Stimulated activated CD4-positive, alpha-beta T cell treated with anti-CD3 and anti-CD28 coated beads, Interleukin-2, amount 100 ng/mL, for 4 hours (primary cell): Measurements from ENCODE around the gene TMEM119.
"Not testable (repeated sequence)": the region's sequence is repeated elsewhere in the genome, so short reads cannot be mapped to it uniquely, and the experiment has no call there.

Experiments
- DNase-seq: peaks from one replicate; pipeline ENCODE4 v3.0.0-alpha.2; 2020; ENCODE audit warnings: low read depth

Gene TMEM119

GRCh38 chr12:108599948-108600701 is 2.2 kb upstream of the TMEM119 start:
- no peak for DNase-seq

DNA sequence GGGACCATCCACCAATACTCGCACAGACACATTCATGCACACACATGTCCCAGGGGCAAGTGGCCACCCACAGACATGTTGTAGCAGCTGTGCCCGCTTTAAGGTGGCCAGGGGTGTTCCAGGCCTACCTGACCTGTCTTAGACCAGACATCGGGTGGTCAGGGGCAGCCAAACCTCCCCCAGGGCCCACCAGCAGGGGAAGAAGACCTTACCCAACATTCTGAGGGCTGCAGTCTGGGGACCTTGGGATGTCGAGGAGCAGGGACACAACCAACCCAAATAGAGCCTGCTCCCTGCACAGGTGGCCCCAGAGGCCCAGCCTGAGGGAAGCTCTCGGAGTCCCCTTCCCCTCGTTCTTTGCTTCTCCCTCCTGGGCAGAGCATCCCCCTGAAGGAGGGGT is 1.7 kb upstream of the TMEM119 start:
- DNase-seq, result no peak

DNA sequence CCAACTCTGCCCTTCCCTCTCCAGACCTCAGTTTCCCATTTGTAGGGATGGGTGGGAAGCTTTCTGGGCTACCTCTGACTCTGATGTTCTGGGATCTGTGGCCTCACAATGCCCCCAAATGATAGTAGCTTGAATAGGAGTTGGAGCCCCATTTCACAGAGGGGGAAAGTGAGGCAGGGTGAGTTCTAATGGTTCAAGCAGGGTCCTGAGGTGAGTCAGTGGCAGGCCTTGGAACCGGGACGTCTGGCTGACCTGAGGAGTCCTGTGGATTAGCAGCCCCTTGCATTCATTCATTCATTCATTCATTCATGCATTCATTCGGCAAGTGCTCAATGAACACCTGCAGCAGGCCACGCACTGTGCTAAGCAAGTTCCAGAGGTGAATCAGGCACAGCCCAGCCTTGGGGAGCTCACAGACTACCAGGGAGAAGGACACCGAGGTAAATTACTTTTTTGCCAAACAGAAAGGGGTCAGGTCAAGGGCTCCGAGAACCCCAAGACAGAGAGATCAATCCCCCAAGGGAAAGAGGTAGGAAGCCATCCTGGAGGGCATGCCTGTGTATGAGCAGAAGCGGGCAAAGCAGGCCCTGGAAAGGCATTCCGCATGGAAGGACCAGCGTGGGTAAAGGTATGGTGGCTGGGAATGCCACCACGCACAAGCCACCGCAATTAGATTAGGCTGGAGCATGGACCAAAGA is 818 bp upstream of the TMEM119 start:
- DNase-seq, result no peak

DNA sequence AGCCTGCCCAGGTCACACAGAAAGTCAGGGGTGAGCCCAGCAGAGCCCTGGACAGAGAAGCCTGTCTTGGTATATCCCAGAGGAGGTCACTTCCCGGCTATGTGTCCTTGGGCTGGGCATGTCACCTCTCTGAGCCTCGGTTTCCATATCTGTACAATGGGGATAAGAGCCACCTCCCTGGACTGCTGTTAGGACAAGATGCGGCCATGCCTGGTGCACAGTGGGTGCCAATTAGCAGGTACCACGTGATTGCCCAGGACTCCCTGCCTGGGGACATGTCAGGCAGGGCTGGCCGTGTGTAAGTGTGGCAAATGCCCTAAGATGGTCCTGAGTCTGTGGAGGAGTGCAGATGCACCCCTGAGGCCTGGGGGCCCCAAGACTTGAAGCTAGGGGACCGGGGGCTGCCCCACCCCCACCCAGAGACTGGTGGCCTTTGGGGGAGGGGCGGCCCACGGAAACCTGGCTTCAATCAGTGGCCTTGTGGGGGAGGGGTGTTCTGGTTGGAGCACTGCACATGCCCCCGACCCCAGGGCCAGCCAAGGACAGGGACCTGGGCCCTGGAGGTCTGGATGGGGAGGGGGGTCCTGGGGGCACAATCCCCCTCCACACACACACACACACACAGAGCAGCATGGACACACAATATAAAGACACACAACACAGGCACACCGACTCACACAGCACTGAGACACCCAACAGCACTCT is 878 bp downstream of the TMEM119 start:
- DNase-seq, result no peak

- DNase-seq, result no peak
Measured at GRCh38 chr12:108595711-108596647, 1.9 kb downstream of the TMEM119 start.

GRCh38 chr12:108594960-108595710 is 2.7 kb downstream of the TMEM119 start:
- no peak for DNase-seq

- no peak for DNase-seq
Measured at GRCh38 chr12:108594323-108594903, 3.5 kb downstream of the TMEM119 start.

DNA sequence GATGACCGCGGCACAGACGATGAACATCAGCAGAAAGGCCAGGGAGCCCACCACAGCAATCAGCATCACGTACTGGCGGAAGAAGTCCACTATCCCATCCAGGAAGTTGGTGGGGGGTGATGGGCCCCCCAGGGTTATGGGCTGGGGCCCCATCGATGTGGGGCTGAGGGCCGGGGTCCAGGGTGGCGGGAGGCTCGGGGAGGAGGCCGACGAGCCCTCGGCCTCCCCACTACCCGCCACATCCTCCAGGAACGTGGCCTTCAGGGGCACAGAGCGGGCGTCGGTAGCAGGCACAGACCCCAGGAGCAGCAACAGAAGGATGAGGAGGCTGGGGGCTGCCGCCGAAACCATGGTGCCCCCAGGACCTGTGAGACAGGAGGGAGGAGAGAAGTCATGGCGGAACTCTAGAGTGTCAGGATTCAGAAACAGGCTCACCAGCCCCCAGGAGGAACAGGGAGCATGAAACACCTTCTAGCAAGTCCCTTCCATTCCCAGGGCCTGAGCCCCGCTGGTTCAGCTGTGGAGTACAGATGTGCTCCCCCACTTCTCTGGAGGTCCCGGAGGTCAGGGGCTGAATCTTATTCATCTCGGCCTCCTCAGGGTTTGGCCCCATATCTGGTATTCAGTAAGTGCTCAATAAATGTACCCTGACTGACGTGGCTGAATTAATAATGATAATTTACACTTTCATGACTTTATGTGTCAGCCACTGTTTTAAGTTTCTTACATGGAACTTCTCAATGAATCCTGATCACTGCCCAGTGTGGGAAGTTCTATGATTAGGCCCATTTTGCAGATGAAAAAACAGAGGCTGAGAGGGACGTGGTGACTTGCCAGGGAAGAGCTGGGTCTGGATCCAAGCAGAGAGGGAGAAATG is 5.6 kb downstream of the TMEM119 start:
- no peak for DNase-seq

DNA sequence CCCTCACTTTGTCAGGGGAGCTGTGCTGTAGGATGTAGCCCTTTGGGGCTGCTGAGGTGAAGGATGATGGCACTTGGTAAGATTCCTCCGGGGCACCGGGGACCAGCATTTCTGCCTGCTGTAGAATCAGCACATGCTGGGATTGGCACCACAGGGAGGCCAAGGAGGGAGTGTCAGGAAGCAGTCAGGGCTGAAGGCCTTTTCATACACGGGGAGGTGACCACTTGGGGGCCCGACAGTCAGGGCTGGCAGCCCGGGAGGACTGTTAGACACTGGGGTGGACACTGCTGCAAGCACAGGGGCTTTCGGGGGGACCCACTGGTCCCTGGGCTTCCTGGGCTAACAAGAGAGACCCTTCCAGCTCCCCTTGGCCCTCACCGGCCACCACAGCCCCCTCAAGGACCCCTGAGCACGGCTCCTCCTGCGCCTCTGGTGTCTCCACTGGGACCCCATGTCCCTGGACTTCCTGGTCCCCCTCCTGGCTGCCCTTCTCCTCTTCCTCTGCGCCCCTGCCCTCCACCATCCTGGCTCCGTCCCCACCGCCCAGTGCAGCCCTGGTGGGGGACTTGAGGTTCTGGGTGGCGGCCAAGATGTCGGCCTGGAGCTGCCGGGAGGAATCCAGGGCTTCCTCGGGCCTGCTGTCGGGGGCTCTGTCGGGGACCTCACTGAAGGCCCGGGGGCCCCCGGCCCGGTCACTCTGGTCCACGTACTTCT is 6.5 kb downstream of the TMEM119 start:
- DNase-seq, result no peak

- DNase-seq, result not testable (repeated sequence)
Measured at GRCh38 chr12:108590463-108590862, 7.4 kb downstream of the TMEM119 start.

DNA sequence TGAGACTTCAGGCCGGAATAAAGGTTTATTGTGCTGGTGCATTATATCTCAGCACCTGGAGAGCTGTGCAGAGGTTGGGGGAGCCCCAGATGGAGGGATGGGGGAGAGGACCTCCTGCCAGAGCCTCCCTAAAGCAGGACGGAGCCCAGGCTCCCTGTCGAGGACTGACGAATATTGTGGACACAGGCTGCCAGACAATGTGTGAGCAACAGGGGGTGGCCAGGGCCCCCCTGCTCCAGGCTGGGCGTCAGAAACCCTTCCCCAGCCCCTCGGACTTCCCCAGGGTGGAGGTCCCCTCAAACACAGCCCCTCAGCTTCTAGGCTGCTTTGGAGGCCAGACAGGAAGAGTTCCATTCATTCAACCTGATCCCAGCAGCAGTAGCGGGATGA is 8.0 kb downstream of the TMEM119 start:
- DNase-seq, result no peak

- no peak for DNase-seq
Measured at GRCh38 chr12:108589028-108589839, 8.7 kb downstream of the TMEM119 start.

DNA sequence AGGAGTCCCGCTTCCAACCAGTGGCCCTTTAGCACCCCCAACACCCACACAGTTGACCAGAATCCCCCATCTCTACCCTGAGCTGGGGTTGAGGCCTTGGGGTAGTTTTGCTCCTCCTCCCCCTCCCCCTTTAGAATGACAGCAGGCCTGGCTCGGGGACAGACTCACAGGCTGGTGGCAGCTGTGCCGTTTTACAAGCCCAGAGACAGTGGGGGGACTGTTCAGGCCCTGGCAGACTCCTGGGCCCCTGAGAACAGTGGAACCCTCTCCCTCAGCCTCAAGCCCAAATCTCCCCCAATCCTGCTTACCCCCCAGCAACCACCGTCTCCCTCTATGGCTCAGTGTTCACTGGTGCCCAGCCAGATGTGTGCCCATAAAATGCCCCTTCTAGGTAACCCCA is 10.1 kb downstream of the TMEM119 start:
- DNase-seq, result no peak

GRCh38 chr12:108586306-108586705 is 11.6 kb downstream of the TMEM119 start:
- no peak for DNase-seq

GRCh38 chr12:108585864-108586263 is 12.0 kb downstream of the TMEM119 start:
- no peak for DNase-seq

- no peak for DNase-seq
Measured at GRCh38 chr12:108584456-108585065, 13.3 kb downstream of the TMEM119 start.

DNA sequence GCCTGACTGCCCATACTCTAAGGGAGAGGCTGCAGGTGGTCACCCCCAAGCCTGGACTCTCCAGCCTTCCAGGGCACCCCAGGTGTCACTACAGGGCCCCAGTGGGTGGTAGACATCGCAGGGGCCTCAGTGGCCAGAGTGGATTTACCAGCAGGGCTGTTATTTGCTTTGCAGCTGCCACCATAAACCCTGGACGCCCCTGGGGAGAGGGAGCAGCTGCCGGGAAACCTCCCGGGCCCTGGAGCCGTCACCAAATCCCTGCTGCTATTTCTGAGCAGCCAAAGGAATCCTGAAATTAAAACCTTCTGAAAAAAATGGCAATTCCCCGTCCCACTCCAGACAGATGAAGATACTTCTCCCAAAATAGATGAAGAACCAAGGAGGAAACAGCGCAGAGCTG is 13.9 kb downstream of the TMEM119 start:
- no peak for DNase-seq
